Measurements from ENCODE around the gene UNC13D. TPM values are rescaled to one million over a fixed set of nuclear protein-coding genes. Genes with fewer than 3 reads are reported as not detected.

The UNC13D gene
- total and polyA plus RNA-seq, 2 of the 4 experiments (the other 2 are of a cell fraction), result under 0.01 to 0.31 TPM

DNA sequence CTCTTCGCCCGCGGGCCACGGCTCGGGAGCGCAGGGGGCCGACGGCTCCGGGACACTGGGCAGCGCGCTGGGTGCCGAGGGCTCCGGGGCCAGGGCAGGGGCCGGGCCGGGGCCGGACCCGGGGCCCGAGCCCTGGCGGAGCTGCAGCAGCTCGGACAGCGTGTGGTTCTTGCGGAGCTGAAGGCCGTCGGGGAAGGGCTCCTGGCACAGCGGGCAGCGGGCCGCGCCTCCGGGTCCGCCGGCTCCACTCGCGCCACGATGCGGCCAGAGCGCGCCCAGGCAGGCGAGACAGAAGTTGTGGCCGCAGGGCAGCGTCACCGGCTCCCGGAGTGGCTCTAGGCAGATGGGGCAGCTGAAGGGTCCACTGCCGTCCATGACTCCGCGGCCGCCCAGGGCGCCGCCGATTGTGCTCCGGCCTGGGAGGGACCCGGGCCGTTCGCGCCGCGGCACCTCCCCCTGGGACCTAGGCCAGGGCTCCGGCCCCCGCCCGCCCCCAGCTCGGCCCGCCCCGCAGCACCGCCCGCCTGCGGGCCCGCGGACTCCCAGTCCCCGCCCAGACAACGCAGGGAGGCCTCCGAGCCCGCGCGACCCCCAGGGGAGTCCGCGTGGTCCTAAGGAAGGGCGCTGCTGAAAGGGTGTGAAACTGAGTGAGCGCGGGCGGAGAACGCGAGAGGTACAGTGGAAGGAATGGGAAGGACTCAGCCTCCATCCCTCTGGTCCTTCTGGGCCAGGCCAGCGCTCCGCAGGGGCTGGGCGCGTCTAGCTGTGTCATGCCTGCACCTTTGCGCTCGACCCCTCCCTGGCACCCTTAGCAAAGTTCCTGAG, 34.2 kb upstream of the UNC13D start, which contains the start of gene TRIM47:
TRIM47 (minus strand) TSS at position 408 of the 825 bp plus-strand sequence; CDS start at position 375, 33 bp downstream.
- H3K27me3 ChIP-seq (ENCODE audit: control insufficient read depth, insufficient read depth, low read length), result peaks cover 3% of the 10 kb centered on the region
- H3K9ac ChIP-seq (ENCODE audit: low read depth, low read length), result peak within 1 kb of the TSS; percentile 64
- ChIA-PET CTCF (interaction anchor here (0.8 to 1.3 kb wide), 5 partner anchors 17 to 99 kb away, joined by 3 to 7 read pairs (median 3); partner anchors contain the start of genes TRIM65 and WBP2), POLR2A (ENCODE audit: unreplicated experiment) (interaction anchor here (0.6 to 1.4 kb wide), 3 partner anchors 18 to 78 kb away, joined by 3 to 6 read pairs (median 4); partner anchors contain the start of gene TRIM65)
- in situ Hi-C loops (cut with MboI; ENCODE audit: low sequenced_read_pairs) (no loop called here), intact Hi-C loops (cut with micrococcal nuclease) (loop anchor here (10.0 kb wide), 1 partner anchor 94 kb away; the partner anchor contains the start of gene UNK), dilution Hi-C loops (cut with HindIII; ENCODE audit: low sequenced_read_pairs, unreplicated experiment) (no loop called here)
- H3K4me3 ChIP-seq (ENCODE audit: insufficient read depth, low read depth, low read length), result peak within 1 kb of the TSS; percentile 46
- 2% methylated on average over 56 of the region's 87 CpGs; no CpG with 5 or more reads in 1 of the 2 experiments for WGBS, 2 experiments (ENCODE audit: extremely low coverage in 2 of 2, insufficient read length in 1 of 2)
- H3K79me1 ChIP-seq (ENCODE audit: low read depth in 1 of 2, low read length in 2 of 2), result peaks cover 0 to 23% of the 10 kb centered on the region in 2 experiments; a peak in 3 of 4 replicates
- peaks cover 6% of the 10 kb centered on the region; the same call in 1 of the 2 replicates for H3K36me3 ChIP-seq (ENCODE audit: control insufficient read depth, insufficient read depth, low read length)
- H2AFZ ChIP-seq (replicated peaks; ENCODE audit: low read length, poor library complexity), result peak within 1 kb of the TSS; percentile 96
- H2AK9ac ChIP-seq (replicated peaks; ENCODE audit: low read depth, low read length, poor library complexity), result peak within 1 kb of the TSS; percentile 96
- peaks cover 18% of the 10 kb centered on the region for H3K4me1 ChIP-seq (ENCODE audit: control insufficient read depth, insufficient read depth, low read length)
- H3K14ac ChIP-seq (replicated peaks; ENCODE audit: low read depth, low read length), result peak within 1 kb of the TSS; percentile 71
- peak; percentile 55 for ATAC-seq (ENCODE audit: low read depth)
- H3K4me2 ChIP-seq (ENCODE audit: low read depth, low read length), result peak within 1 kb of the TSS; percentile 92
- peak within 1 kb of the TSS; percentile 58 for H3K18ac ChIP-seq (ENCODE audit: low read depth, low read length)
- peak within 1 kb of the TSS; percentile 30; the same call in 1 of the 3 replicates for H2BK15ac ChIP-seq (ENCODE audit: low read depth, low read length)
- peak within 1 kb of the TSS; percentile 81 for H4K91ac ChIP-seq (ENCODE audit: insufficient read depth, low read depth, low read length)
- no peaks in the 10 kb centered on the region for H3K9me3 ChIP-seq (ENCODE audit: control insufficient read depth, insufficient read depth, low read length)
- 0 out of 2 replicates have a peak, but pooled peaks cover 3% of the 10 kb centered on the region for H3K9me1 ChIP-seq (ENCODE audit: insufficient read depth, low read length)
- H2BK20ac ChIP-seq (ENCODE audit: low read depth, low read length), result no peak within 1 kb of the TSS
- H4K20me1 ChIP-seq (ENCODE audit: insufficient read depth, low read length), result peaks cover 10% of the 10 kb centered on the region; the same call in 1 of the 2 replicates
- H3K4ac ChIP-seq (ENCODE audit: low read depth, low read length), result peak within 1 kb of the TSS; percentile 83
- H3K27ac ChIP-seq (ENCODE audit: insufficient read depth, low read length), result peak within 1 kb of the TSS; percentile 75
- H3K56ac ChIP-seq (ENCODE audit: extremely low read depth, insufficient read depth, low read length), result peak within 1 kb of the TSS; percentile 22; the same call in 1 of the 2 replicates
- peak within 1 kb of the TSS; percentile 44 to 83 for H4K8ac ChIP-seq (ENCODE audit: low read depth in 2 of 2, low read length in 2 of 2)
- DNase-seq, result peak; percentile 49
- BruUV-seq (replicated peaks), result no TSS peak
- peak within 1 kb of the TSS; percentile 61 for H2BK120ac ChIP-seq (ENCODE audit: low read depth, low read length)
- H4K5ac ChIP-seq (ENCODE audit: low read depth, low read length), result peak within 1 kb of the TSS; percentile 84; the same call in 1 of the 2 replicates
- peak within 1 kb of the TSS; percentile 61 for H3K23ac ChIP-seq (ENCODE audit: low read depth, low read length)
- H2BK5ac ChIP-seq (ENCODE audit: low read depth, low read length, poor library complexity, severe bottlenecking), result peak within 1 kb of the TSS; percentile 28
- H2AK5ac ChIP-seq (ENCODE audit: low read depth, low read length), result peak within 1 kb of the TSS; percentile 88
- TF ChIP-seq, protein P1, sequence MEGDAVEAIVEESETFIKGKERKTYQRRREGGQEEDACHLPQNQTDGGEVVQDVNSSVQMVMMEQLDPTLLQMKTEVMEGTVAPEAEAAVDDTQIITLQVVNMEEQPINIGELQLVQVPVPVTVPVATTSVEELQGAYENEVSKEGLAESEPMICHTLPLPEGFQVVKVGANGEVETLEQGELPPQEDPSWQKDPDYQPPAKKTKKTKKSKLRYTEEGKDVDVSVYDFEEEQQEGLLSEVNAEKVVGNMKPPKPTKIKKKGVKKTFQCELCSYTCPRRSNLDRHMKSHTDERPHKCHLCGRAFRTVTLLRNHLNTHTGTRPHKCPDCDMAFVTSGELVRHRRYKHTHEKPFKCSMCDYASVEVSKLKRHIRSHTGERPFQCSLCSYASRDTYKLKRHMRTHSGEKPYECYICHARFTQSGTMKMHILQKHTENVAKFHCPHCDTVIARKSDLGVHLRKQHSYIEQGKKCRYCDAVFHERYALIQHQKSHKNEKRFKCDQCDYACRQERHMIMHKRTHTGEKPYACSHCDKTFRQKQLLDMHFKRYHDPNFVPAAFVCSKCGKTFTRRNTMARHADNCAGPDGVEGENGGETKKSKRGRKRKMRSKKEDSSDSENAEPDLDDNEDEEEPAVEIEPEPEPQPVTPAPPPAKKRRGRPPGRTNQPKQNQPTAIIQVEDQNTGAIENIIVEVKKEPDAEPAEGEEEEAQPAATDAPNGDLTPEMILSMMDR (conservative IDR thresholded peaks at IDR 0.05; ENCODE audit: low read depth, low read length), result peak; percentile 24; the same call in 1 of the 2 replicates
- TF ChIP-seq RAD21 (IDR thresholded peaks at IDR 0.05; ENCODE audit: low read length), result no peak
- no peak for TF ChIP-seq NFE2L2 (IDR thresholded peaks at IDR 0.05; ENCODE audit: low read depth, low read length)
- no peak for TF ChIP-seq MXI1 (IDR thresholded peaks at IDR 0.05; ENCODE audit: borderline replicate concordance, low read depth, low read length)
- TF ChIP-seq POLR2A (IDR thresholded peaks at IDR 0.05; ENCODE audit: low read depth, low read length), result no peak

Measured in IMR-90 (cell line).